Stimulated activated CD4-positive, alpha-beta T cell treated with anti-CD3 and anti-CD28 coated beads, Interleukin-4, amount 100 ng/mL, for 24 hours (primary cell): Measurements from ENCODE around the gene MGAT5B.
A peak's percentile ranks its signal among the peaks of the same experiment; 100 is the strongest.
"Not testable (repeated sequence)": the region's sequence is repeated elsewhere in the genome, so short reads cannot be mapped to it uniquely, and the experiment has no call there.

Source experiments
- DNase-seq: peaks from one replicate; pipeline ENCODE4 v3.0.0-alpha.2; 2020

MGAT5B gene

GRCh38 chr17:76868176-76868668 lies at the start of gene MGAT5B:
TSS of gene MGAT5B (plus strand) at chr17:76868404. CDS start at chr17:76869030, 626 bp downstream.
- peak; percentile 74 for DNase-seq

GRCh38 chr17:76820039-76820438 lies 48.2 kb upstream of the MGAT5B start:
- DNase-seq, result no peak

- DNase-seq, result no peak
These were observed 47.6 kb upstream of the MGAT5B start for GRCh38 chr17:76820561-76820960.

GRCh38 chr17:76822184-76822778 lies 45.9 kb upstream of the MGAT5B start:
- no peak for DNase-seq

- no peak for DNase-seq
These were observed 44.1 kb upstream of the MGAT5B start for GRCh38 chr17:76824093-76824492.

- DNase-seq, result no peak
These were observed 41.7 kb upstream of the MGAT5B start for GRCh38 chr17:76826330-76827068.

- no peak for DNase-seq
These were observed 40.5 kb upstream of the MGAT5B start for GRCh38 chr17:76827736-76828135.

GRCh38 chr17:76830987-76831715 lies 37.1 kb upstream of the MGAT5B start:
- no peak for DNase-seq

GRCh38 chr17:76833034-76833644 lies 35.1 kb upstream of the MGAT5B start:
- DNase-seq, result no peak

GRCh38 chr17:76833747-76834146 lies 34.5 kb upstream of the MGAT5B start:
- no peak for DNase-seq

- no peak for DNase-seq
These were observed 33.3 kb upstream of the MGAT5B start for GRCh38 chr17:76834870-76835269.

- no peak for DNase-seq
These were observed 27.8 kb upstream of the MGAT5B start for GRCh38 chr17:76840443-76840767.

GRCh38 chr17:76840884-76841775 lies 27.1 kb upstream of the MGAT5B start:
- no peak for DNase-seq

- DNase-seq, result no peak
These were observed 26.3 kb upstream of the MGAT5B start for GRCh38 chr17:76841776-76842405.

GRCh38 chr17:76843068-76843467 lies 25.1 kb upstream of the MGAT5B start:
- not testable (repeated sequence) for DNase-seq

GRCh38 chr17:76843703-76844484 lies 24.3 kb upstream of the MGAT5B start:
- DNase-seq, result no peak

GRCh38 chr17:76844485-76844829 lies 23.7 kb upstream of the MGAT5B start:
- DNase-seq, result no peak

- DNase-seq, result no peak
These were observed 23.4 kb upstream of the MGAT5B start for GRCh38 chr17:76844846-76845245.

GRCh38 chr17:76845541-76846017 lies 22.6 kb upstream of the MGAT5B start:
- DNase-seq, result no peak

GRCh38 chr17:76847031-76847430 lies 21.2 kb upstream of the MGAT5B start:
- DNase-seq, result no peak

GRCh38 chr17:76848670-76849069 lies 19.5 kb upstream of the MGAT5B start:
- no peak for DNase-seq
